Transverse colon (tissue), 4 donors: Measurements from ENCODE around the gene UBE2Z. TPM values are rescaled to one million over a fixed set of nuclear protein-coding genes. Genes with fewer than 3 reads are reported as not detected.
A peak's percentile ranks its signal among the peaks of the same experiment; 100 is the strongest.

Experiments used
- DNase-seq: peaks from one replicate; pipeline ENCODE4 v3.0.0-alpha.2; 2019
- H3K27ac ChIP-seq, 4 donors: fragments of 200-600 bp; sonication (generic); 2 replicates each; pipeline ENCODE4 v1.5.1; 2016 to 2018; ENCODE audit warnings: inconsistent platforms in 4 of 4
- H3K27me3 ChIP-seq: fragments of 200-600 bp; sonication (generic); 2 replicates; pipeline ENCODE4 v1.5.1; 2017; ENCODE audit warnings: inconsistent platforms
- H3K36me3 ChIP-seq, 4 donors: fragments of 200-600 bp; sonication (generic); 2 replicates each; pipeline ENCODE4 v1.5.1; 2017 to 2019; ENCODE audit warnings: inconsistent platforms in 4 of 4
- H3K4me1 ChIP-seq, 4 donors: fragments of 200-600 bp; sonication (generic); 2 replicates each; pipeline ENCODE4 v1.5.1; 2017 to 2020; ENCODE audit warnings: inconsistent platforms in 4 of 4
- H3K4me3 ChIP-seq, 4 donors: fragments of 200-600 bp; sonication (generic); 1 replicate in 1 of 4; 2 replicates in 3 of 4; pipeline versions ENCODE4 v1.5.1 to v1.6.1; 2017 to 2019; ENCODE audit warnings: inconsistent platforms in 4 of 4
- H3K9me3 ChIP-seq, 2 donors: fragments of 200-600 bp; sonication (generic); 2 replicates each; pipeline ENCODE4 v1.5.1; 2017 to 2019; ENCODE audit warnings: inconsistent platforms in 2 of 2
- CTCF ChIP-seq, 5 experiments: fragments of 200-600 bp in 3 of 5; fragments of 450-650 bp in 2 of 5; sonication (generic) in 3 of 5; IDR thresholded peaks; 1 replicate in 2 of 5; 2 replicates in 3 of 5; pipeline ENCODE4 v1.5.1; 2016 to 2017; ENCODE audit warnings: antibody characterized with exemption in 5 of 5, inconsistent platforms in 3 of 5, mild to moderate bottlenecking in 2 of 5, moderate library complexity in 1 of 5
- EP300 ChIP-seq: sonication (generic); formaldehyde crosslinking; IDR thresholded peaks from one replicate; pipeline ENCODE4 v1.6.1; 2017; ENCODE audit warnings: antibody characterized with exemption, low read depth
- POLR2A ChIP-seq: fragments of 450-650 bp; IDR thresholded peaks from one replicate; pipeline ENCODE4 v1.6.1; 2016; ENCODE audit warnings: antibody characterized with exemption, mild to moderate bottlenecking, moderate library complexity
- POLR2AphosphoS5 ChIP-seq, 3 donors: sonication (generic); formaldehyde crosslinking; IDR thresholded peaks; one replicate each; pipeline ENCODE4 v1.6.1; 2016; ENCODE audit warnings: antibody characterized with exemption in 3 of 3
- WGBS, 2 donors: methylation state at CpG; one replicate each; pipeline ENCODE4 v1.1.5; 2018; ENCODE audit warnings: low coverage in 1 of 2; 5-methylcytosine and 5-hydroxymethylcytosine counted together
- in situ Hi-C, 4 donors: fragments of 200-750 bp; cut with MboI; loops; one replicate each; pipeline versions ENCODE4 v1.15.0 to v1.15.1; 2017; ENCODE audit warnings: low sequenced_read_pairs in 3 of 4, low pct_ligation_motif_present in 1 of 4, low pct_unique_long_range_greater_than_20kb in 1 of 4
- intact Hi-C: fragments of 100-400 bp; cut with DNase I; formaldehyde crosslinking; loops from one replicate; pipeline ENCODE4 v1.15.1; 2023; ENCODE audit warnings: low total_unique reads
- total RNA-seq, 4 donors: library from RNA; depleted of rRNA; stranded (reverse); fragments of >200 nt; gene quantifications; one replicate each; pipeline ENCODE4 v1.1.0, GENCODE V29; 2016

UBE2Z gene
- total RNA-seq, 4 donors from 2014 or later, result 33.2 to 70.8 (median 47.6) TPM

GRCh38 chr17:48908853-48909394, 717 bp downstream of the UBE2Z start:
- Histone ChIP-seq H3K9me3 (no peaks in the 10 kb centered on the region), H3K27me3 (no peaks in the 10 kb centered on the region), H3K27ac (peak overlapping the region; percentile 85 to 94 (median 92)), H3K4me3 (peak overlapping the region; percentile 93 to 98 (median 95)), H3K36me3 (peaks cover 0 to 3% (median under 1%) of the 10 kb centered on the region in 4 donors), H3K4me1 (peaks cover 13 to 32% (median 27%) of the 10 kb centered on the region in 4 donors)
- peak; percentile 81 for DNase-seq
- WGBS, 2 donors, result 4% methylated on average over 15 of the region's 36 CpGs; no CpG with 5 or more reads in 1 of the 2 donors
- in situ Hi-C loops (no loop called here), intact Hi-C loops (no loop called here)
- TF ChIP-seq POLR2AphosphoS5 (IDR thresholded peaks at IDR 0.05) (no peak), POLR2A (no peak), CTCF (IDR thresholded peaks at IDR 0.05) (no peak), EP300 (no peak)

DNA sequence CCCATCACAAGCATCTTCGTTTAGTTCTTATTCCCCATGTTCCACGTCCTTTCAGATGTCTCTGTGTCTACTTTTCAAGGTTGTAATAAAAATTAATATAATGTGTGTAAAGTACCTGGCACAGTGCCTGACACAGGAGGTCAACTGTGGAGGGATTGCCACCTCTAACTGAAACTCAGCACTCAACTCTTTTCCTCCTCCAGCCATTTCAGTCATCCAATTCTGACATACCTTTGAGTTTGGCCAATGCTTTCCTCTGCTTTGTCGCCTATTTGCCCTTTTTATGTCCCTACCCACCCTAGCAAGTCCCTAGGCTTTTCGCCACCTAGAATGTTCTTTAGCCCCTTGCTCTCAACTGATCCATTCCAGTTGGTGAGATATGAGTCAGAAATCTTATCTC, 1.6 kb downstream of the UBE2Z start:
- intact Hi-C loops, result no loop called here
- in situ Hi-C loops, result no loop called here
- no peak for DNase-seq
- TF ChIP-seq POLR2A (no peak), CTCF (IDR thresholded peaks at IDR 0.05) (no peak), POLR2AphosphoS5 (IDR thresholded peaks at IDR 0.05) (no peak)
- no peaks in the 10 kb centered on the region for H3K27me3 ChIP-seq
- H3K36me3 ChIP-seq, result peaks cover 0 to 9% (median 2%) of the 10 kb centered on the region in 4 donors
- H3K4me1 ChIP-seq, result peaks cover 13 to 37% (median 27%) of the 10 kb centered on the region in 4 donors
- H3K9me3 ChIP-seq, result no peaks in the 10 kb centered on the region
- H3K27ac ChIP-seq, result peak overlapping the region; percentile 85 to 94 (median 92)
- WGBS, 2 donors, result 0 to 45% methylated on average over 2 to 4 of the region's 4 CpGs
- H3K4me3 ChIP-seq, result peak overlapping the region in 2 of 4 donors; percentile 97 to 98

GRCh38 chr17:48910370-48910769, 2.2 kb downstream of the UBE2Z start:
- in situ Hi-C loops, result no loop called here
- TF ChIP-seq POLR2AphosphoS5 (IDR thresholded peaks at IDR 0.05) (no peak), POLR2A (no peak), CTCF (IDR thresholded peaks at IDR 0.05) (no peak), EP300 (no peak)
- intact Hi-C loops, result no loop called here
- peaks cover 0 to 13% (median 2%) of the 10 kb centered on the region in 4 donors for H3K36me3 ChIP-seq
- no peaks in the 10 kb centered on the region for H3K27me3 ChIP-seq
- H3K4me1 ChIP-seq, result peaks cover 13 to 43% (median 32%) of the 10 kb centered on the region in 4 donors
- no peaks in the 10 kb centered on the region for H3K9me3 ChIP-seq
- WGBS, 2 donors, result 68 to 76% methylated on average over 2 of the region's 2 CpGs
- no peak for DNase-seq
- no peak overlapping the region for H3K27ac ChIP-seq
- H3K4me3 ChIP-seq, result peak overlapping the region in 1 of 4 donors; percentile 98

DNA sequence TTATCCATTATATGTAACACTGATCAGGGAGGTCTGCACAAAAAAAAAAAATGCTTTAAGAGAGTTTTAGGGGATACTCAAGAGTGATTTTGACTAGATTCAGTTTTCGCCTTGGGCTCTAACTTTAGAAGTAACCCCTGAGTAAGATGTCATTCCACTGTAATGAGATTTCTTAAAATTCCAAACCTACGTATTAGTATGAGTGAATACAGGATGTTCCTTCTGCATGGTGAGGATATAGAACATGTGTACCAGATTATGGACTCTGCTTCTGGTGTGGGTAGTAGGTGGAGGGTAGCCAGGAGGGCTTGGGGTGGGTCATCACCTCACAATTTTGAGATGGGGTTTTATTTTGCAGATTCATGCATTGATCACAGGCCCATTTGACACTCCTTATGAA, 4.3 kb downstream of the UBE2Z start:
- no peak overlapping the region for H3K4me3 ChIP-seq
- no peak for TF ChIP-seq CTCF (IDR thresholded peaks at IDR 0.05)
- in situ Hi-C loops (no loop called here), intact Hi-C loops (no loop called here)
- H3K36me3 ChIP-seq, result peaks cover 0 to 24% (median 8%) of the 10 kb centered on the region in 4 donors
- no peaks in the 10 kb centered on the region for H3K9me3 ChIP-seq
- 83 to 94% methylated on average over 2 of the region's 2 CpGs for WGBS, 2 donors
- H3K27ac ChIP-seq, result no peak overlapping the region
- H3K27me3 ChIP-seq, result no peaks in the 10 kb centered on the region
- DNase-seq, result no peak
- H3K4me1 ChIP-seq, result peaks cover 13 to 46% (median 35%) of the 10 kb centered on the region in 4 donors
